Kidney tubule cell (primary cell): ENCODE data around the gene CREB3.

ENCODE experiments used
- DNase-seq: peaks from one replicate; pipeline ENCODE4 v3.0.0-alpha.2; 2018; ENCODE audit warnings: low spot score

CREB3 gene

GRCh38 chr9:35727676-35728040 is 4.8 kb upstream of the CREB3 start:
- DNase-seq: no peak

DNA sequence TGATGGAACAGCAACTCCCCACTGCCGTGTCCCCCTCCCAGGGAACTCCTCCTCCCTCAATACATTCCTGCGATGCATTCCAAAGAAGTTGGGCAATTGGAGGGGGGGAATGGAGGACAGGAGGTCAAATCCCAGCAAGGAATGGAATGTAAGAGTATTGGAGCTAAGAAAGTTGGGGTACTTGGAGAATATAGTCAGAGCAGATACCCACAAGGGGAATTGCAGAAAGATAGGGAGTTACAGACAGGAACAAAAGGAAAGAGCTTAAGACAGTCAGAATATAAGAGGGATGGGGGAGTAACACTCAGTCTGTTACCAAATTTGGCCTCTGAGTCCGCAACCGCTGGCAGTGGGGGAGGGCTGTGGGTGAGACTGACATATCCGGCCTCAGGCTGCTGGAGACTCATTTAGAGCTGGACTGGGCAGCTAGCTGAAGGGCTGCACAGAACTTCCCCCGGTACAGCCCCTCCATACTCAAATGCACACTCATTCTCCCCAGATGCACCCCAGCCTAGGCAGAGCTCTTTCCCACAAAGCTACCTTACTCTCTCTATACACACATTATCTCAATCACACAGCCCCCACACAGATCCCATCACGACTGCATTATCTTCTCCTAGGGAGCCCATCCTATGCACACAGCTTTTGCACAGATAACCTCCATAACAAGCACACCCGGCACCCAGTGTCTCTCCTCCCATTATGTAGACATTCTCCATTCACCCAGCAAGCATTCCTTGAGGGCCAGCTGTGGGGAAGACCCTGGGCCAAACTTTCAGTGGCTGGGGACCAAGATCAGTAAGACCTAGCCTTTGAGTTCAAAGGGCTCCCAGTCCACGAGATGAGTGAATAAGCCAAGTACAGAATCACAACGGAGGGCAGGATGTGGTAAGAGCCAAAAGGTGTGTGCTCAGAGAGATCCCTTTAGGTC is 4.2 kb upstream of the CREB3 start:
- peak; percentile 87 for DNase-seq

- no peak for DNase-seq
Observed at GRCh38 chr9:35729101-35729500, 3.4 kb upstream of the CREB3 start.

DNA sequence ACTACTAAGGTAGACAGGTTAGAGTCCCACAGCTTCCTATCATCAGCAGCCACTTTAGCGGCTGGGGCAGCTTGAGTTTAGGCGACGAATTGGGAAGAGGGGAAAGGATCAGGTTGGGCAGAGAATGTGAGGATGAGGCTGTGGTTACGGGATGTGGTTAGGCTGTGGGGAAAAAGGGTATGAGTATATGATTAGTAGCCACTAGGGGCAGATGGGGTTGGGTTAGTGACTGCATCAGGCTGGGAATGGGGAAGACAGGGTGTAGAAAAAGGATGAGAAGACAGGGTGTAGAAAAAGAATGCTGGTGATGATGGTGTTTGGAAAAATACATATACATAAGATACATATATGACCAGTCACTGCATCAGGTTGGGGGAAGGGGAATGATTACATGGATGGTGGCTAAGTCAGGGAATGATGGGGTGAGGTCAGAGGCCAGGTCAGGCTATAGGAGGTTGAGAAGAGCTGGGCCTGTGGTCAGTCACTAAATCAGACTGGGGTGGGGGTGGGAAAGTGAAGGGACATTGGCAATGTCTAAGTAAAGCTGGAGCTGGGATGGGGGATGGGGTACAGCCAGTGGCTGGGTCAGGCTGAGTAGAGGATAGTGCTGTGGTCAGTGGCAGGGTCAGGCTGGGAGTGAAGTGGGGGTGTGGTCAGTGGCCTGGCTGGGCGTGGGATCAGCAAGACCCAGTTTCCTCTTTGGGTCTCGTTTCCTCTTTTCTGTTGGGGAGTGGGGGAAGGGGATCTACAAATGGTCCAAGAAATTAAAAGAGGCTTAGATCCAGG is 2.6 kb upstream of the CREB3 start:
- DNase-seq: peak; percentile 88

DNA sequence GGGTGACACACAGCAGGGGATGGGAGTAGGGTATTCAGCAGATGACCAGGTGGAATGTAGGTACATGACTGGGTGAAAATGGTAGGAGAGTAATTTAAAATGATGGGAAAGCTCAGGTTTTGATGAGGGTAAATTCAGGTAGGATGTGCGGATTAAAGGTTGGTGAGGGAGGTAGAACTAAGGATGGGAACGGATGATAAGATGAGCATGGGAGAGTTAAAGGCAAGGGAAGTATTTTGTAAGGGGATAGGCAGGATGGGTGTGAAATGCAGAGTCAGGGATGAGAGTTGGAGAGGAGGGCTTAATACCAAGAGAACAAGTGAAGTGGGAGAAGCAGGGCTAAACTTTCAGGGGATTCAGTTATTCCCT is 2.0 kb upstream of the CREB3 start:
- DNase-seq: no peak

- peak; percentile 36 for DNase-seq
Observed at GRCh38 chr9:35731415-35732184, 866 bp upstream of the CREB3 start.

DNA sequence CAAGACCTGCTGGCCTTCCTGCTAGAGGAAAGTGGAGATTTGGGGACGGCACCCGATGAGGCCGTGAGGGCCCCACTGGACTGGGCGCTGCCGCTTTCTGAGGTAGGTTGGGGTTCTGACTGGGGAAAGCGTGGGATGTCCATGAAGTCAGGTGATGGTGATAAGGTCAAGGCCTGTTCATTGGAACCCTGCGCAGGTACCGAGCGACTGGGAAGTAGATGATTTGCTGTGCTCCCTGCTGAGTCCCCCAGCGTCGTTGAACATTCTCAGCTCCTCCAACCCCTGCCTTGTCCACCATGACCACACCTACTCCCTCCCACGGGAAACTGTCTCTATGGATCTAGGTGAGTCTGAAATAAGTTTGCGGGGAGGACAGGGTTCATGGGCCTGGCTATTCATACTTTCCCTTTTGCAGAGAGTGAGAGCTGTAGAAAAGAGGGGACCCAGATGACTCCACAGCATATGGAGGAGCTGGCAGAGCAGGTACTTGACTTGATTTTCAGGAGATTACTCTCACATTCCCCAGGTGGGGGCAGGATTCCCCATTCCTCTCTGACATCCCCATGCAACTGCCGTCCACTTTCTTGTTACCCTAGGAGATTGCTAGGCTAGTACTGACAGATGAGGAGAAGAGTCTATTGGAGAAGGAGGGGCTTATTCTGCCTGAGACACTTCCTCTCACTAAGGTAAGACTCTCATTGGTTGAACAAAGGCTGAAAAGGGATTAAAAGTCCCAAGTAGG is 505 bp downstream of the CREB3 start:
- DNase-seq: peak; percentile 86

DNA sequence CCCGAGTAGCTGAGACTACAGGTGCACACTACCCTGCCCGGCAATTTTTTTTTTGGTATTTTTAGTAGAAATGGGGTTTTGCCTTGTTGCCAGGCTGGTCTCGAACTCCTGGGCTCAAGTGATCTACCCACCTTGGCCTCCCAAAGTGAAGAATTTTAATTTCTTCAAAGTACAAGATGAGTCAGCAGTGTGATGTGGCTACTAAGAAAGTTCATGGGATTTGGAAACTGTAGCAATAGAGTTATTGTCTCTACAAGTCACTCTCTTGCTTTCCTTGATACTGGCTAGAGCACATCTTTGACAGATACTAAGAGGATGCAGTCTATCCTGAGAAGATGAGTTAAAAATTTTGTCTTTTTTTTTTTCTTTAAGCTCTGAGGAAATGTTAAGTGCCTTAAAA is 1.6 kb downstream of the CREB3 start:
- no peak for DNase-seq

GRCh38 chr9:35736201-35736633 is 3.8 kb downstream of the CREB3 start:
- peak; percentile 79 for DNase-seq

GRCh38 chr9:35737143-35737542 is 4.7 kb downstream of the CREB3 start:
- no peak for DNase-seq

GRCh38 chr9:35738186-35738585 is 5.7 kb downstream of the CREB3 start:
- DNase-seq: no peak

- no peak for DNase-seq
Observed at GRCh38 chr9:35738924-35739323, 6.5 kb downstream of the CREB3 start.

- no peak for DNase-seq
Observed at GRCh38 chr9:35740243-35740642, 7.8 kb downstream of the CREB3 start.

GRCh38 chr9:35741740-35742139 is 9.3 kb downstream of the CREB3 start:
- no peak for DNase-seq

DNA sequence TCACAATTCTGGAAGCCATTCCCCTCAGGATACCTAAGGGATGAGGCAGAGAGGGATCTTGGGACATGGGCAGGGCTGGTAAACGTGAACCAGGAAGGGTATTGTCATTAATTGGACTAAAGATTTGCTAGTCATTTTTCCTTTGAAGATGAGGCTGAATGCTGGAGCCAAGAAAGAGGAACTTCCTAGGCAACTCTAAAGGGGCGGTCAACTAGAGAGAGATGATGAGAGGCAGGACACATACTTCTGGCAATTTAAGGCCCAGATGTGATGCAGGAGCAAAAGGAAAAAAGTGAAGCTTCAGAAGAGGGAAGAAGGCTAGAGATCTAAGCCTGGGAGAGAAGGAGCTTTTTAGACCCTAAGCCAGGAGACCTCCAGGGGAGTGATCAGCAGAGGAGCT is 11.0 kb downstream of the CREB3 start:
- no peak for DNase-seq

GRCh38 chr9:35743880-35744518 is 11.5 kb downstream of the CREB3 start:
- no peak for DNase-seq

DNA sequence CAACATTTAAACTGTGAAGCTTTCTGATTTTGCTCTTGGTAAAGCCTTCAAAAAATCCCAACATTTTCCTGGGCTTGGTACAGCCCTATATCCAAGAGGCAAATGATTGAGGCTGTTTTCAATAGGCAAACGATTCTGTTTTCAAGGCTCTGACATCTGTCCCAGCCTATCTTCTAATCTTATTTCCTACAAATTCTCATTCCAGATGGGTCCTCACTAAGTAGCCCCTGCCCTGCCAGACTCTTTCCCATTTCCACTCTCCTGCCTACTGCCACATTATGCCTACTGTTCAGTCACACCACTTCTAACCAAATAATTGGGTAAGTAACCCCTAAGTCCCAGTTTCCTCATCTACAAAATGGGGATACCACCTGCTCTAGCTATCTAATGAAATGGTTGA is 13.1 kb downstream of the CREB3 start:
- no peak for DNase-seq

DNA sequence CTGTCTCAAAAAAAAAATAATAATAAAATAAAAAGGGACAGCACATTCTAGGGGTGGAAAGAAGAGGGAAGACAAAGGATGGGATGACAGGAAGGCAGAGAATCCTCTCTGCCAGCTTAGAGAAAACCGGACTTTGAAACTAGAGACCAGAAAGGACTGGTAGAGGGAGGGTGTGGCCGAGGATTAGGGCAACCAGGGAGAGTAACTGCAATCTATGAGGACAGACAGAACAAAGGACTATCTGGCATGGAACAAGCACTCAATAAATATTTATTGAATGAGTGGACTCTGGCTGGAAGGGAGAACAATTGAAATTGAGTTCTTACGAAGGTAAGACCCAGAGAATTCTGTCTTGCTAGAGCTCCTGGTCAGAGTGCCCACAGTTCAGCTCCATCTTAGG is 14.1 kb downstream of the CREB3 start:
- DNase-seq: no peak

DNA sequence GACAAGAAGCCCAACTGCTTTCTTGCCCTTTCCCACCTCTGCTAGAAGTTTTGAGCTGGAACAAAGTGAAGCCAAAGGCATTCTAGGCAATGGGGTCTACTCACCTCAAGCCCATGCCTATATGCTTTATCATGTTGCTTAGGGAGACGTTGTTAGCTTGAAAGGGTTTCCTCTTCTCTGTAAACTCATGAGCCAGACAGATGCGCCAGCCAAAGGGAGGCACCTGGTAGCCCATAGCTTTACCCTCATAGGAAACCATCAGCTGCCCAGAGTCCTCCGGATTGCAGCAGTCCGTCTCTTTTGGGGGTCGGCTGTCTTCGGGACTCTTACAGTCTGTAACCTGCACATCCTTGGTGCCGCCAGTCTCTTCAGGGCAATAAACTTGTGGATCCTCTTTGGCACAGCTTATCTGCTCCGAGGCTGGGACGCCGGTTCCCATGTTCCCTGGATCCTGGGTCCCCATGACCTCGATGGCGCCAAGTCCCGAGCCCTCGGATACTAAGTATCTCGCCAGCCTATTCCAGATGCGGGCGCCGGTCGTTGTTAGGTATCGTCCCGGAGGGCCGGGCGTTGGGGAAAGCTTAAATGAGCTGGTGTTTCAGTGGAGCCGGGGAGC is 15.9 kb downstream of the CREB3 start:
- no peak for DNase-seq

DNA sequence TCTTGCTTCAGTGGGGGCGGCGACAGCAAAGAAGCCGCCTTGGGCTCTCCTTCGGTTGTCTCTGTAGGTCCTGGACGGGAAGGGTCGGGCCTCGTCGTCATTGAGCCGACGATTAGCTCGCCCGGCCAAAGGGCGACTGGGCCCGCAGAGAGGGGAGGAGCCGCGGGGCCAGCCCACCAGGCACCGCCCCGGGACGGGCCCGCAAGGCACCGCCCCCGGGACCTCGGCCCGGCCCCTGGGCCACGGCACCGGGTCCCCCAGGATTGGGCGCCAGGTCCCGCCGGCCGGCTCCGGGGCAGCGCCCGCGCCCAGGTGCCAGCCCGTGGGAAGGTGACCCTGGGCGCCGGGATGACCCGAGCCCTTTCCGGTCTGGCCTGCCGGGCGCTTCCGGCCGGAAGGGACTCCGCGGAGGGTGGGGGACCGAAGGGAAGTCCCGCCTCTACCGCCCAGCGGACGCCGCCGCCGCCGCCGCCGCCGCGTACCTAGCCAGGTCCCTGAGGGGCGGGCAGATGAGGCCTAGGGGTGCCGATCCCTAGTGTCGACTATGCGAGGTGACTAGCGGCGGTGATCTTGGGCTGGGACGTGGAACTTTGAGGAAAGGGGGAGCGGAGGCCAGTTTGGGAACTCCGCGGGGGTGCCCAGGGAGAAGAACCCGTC is 16.5 kb downstream of the CREB3 start, which contains the start of the genes GBA2 and RGP1:
GBA2 (minus strand) TSS at position 371 of the 657 bp plus-strand sequence. CDS start 524 bp downstream, outside the sequence.
RGP1 (plus strand) TSS at position 430 of the 657 bp plus-strand sequence. CDS start 469 bp downstream, outside the sequence.
- peak; percentile 88 for DNase-seq
